GM18873 (cell line): ENCODE results near the gene PGD.
"Not testable (repeated sequence)": the region's sequence is repeated elsewhere in the genome, so short reads cannot be mapped to it uniquely, and the experiment has no call there.

Experiments used
- ATAC-seq: cut with Tn5 transposase; IDR thresholded peaks from one replicate; pipeline ENCODE4 v1.9.1; 2021; ENCODE audit warnings: mild to moderate bottlenecking, moderate library complexity, moderate number of reproducible peaks; ENCODE audit not compliant: unreplicated experiment, low FRiP score

Gene PGD

GRCh38 chr1:10432910-10433700, 34.2 kb downstream of the PGD start:
- no peak for ATAC-seq

GRCh38 chr1:10433790-10434189, 34.9 kb downstream of the PGD start:
- no peak for ATAC-seq

- ATAC-seq: no peak
Observed at GRCh38 chr1:10434590-10434989, 35.7 kb downstream of the PGD start.

GRCh38 chr1:10437052-10437451, 38.2 kb downstream of the PGD start:
- ATAC-seq: no peak

- no peak for ATAC-seq
Observed at GRCh38 chr1:10438677-10439163, 39.9 kb downstream of the PGD start.

- no peak for ATAC-seq
Observed at GRCh38 chr1:10440305-10440704, 41.4 kb downstream of the PGD start.

GRCh38 chr1:10440794-10441193, 41.9 kb downstream of the PGD start:
- ATAC-seq: no peak

GRCh38 chr1:10444248-10444647, 45.4 kb downstream of the PGD start:
- no peak for ATAC-seq

GRCh38 chr1:10444795-10445397, 46.0 kb downstream of the PGD start:
- ATAC-seq: no peak

- ATAC-seq: no peak
Observed at GRCh38 chr1:10446790-10447422, 48.0 kb downstream of the PGD start.

- no peak for ATAC-seq
Observed at GRCh38 chr1:10449751-10450150, 50.9 kb downstream of the PGD start, which contains the start of gene CORT. Gene CORT (plus strand): TSS chr1:10450031. CDS start chr1:10450224, 193 bp downstream.

- no peak for ATAC-seq
Observed at GRCh38 chr1:10450156-10450814, 51.4 kb downstream of the PGD start.

- no peak for ATAC-seq
Observed at GRCh38 chr1:10450836-10451235, 52.0 kb downstream of the PGD start.

GRCh38 chr1:10451287-10451686, 52.4 kb downstream of the PGD start:
- no peak for ATAC-seq

GRCh38 chr1:10456048-10456447, 57.2 kb downstream of the PGD start:
- no peak for ATAC-seq

GRCh38 chr1:10456661-10457060, 57.8 kb downstream of the PGD start:
- no peak for ATAC-seq

GRCh38 chr1:10457462-10457861, 58.6 kb downstream of the PGD start:
- not testable (repeated sequence) for ATAC-seq

GRCh38 chr1:10457875-10458274, 59.0 kb downstream of the PGD start:
- ATAC-seq: no peak

- ATAC-seq: no peak
Observed at GRCh38 chr1:10459184-10459583, 60.3 kb downstream of the PGD start.

- ATAC-seq: no peak
Observed at GRCh38 chr1:10467078-10467477, 68.2 kb downstream of the PGD start.

- ATAC-seq: no peak
Observed at GRCh38 chr1:10470043-10470442, 71.2 kb downstream of the PGD start.
